ENCODE measurements around the gene MS4A10. TPM values are rescaled to one million over a fixed set of nuclear protein-coding genes. Genes with fewer than 3 reads are reported as not detected.

MS4A10 gene
- total and polyA plus RNA-seq, 9 of the 15 experiments (the other 6 are each of a cell fraction or from before 2014, with no cell fraction given) = not detected

DNA sequence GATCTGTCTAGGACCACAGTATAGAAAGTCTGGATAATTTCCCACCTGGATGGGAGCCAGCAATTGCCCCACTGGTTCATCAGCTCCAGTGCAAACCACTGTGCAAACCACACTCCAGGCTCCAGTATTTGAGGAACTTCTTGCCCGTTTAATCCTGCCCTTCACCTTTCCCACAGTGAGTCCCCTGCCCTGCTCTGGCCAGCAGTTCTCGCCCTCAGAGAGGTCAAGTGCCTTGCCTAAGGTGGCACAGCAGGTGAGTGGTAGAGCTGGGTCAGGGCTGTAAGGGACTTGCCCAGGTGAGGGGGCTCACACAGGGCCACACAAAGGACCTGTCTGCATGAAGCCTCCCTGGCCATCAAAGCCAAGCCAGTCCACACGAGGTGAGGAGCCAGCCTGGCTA lies 24.1 kb downstream of the MS4A10 start:
- peaks cover 36 to 63% of the 10 kb centered on the region in 2 experiments; a peak in 4 of 5 replicates for H3K27me3 ChIP-seq (ENCODE audit: control insufficient read depth in 2 of 2, insufficient read depth in 2 of 2, low read length in 2 of 2)
- no peak overlapping the region for H3K4me2 ChIP-seq (ENCODE audit: insufficient read depth, low read length)
- H2AFZ ChIP-seq (ENCODE audit: low read depth, low read length) = no peak overlapping the region
- no peak overlapping the region for H3K27ac ChIP-seq (ENCODE audit: extremely low read depth, low read depth, low read length)
- TF ChIP-seq BRD9 (IDR thresholded peaks at IDR 0.05; ENCODE audit: low read depth, partially characterized antibody) (no peak), NFIC (IDR thresholded peaks at IDR 0.05) (peak; percentile 50; the same call in 1 of the 2 replicates)
- in situ Hi-C loops (cut with MboI) (no loop called here), intact Hi-C loops (cut with micrococcal nuclease) (no loop called here)
- H3K79me2 ChIP-seq (ENCODE audit: control insufficient read depth, insufficient read depth, low read length) = no peaks in the 10 kb centered on the region
- no peaks in the 10 kb centered on the region for H3K9me1 ChIP-seq (ENCODE audit: control insufficient read depth, insufficient read depth, low read length)
- no TSS peak for BruUV-seq (replicated peaks)
- FAIRE-seq = no peak
- H3K4me1 ChIP-seq (replicated peaks in 1 of 2; ENCODE audit: control insufficient read depth in 2 of 2, insufficient read depth in 2 of 2, low read length in 2 of 2) = no peaks in the 10 kb centered on the region
- ChIA-PET CTCF (ENCODE audit: low intra/inter-chr PET ratio) (no interaction called here), POLR2A (no interaction called here)
- H3K9me3 ChIP-seq (replicated peaks; ENCODE audit: control insufficient read depth, insufficient read depth, low read depth, low read length) = no peaks in the 10 kb centered on the region
- H3K4me3 ChIP-seq = no peak overlapping the region
- no peak for ATAC-seq
- H3K9ac ChIP-seq (ENCODE audit: insufficient read depth in 1 of 2, low read depth in 2 of 2, low read length in 2 of 2) = no peak overlapping the region
- peaks cover 7% of the 10 kb centered on the region; the same call in 1 of the 2 replicates for H4K20me1 ChIP-seq (replicated peaks; ENCODE audit: control insufficient read depth, insufficient read depth, low read length)
- DNase-seq (ENCODE audit: extremely low read depth in 1 of 4, low spot score in 3 of 4) = no peak
- 0% methylated on average over 3 of the region's 3 CpGs for WGBS (ENCODE audit: insufficient coverage, low coverage, missing lambda C conversion rate)
- no peaks in the 10 kb centered on the region for H3K36me3 ChIP-seq (ENCODE audit: control insufficient read depth, insufficient read depth, low read length)

DNA sequence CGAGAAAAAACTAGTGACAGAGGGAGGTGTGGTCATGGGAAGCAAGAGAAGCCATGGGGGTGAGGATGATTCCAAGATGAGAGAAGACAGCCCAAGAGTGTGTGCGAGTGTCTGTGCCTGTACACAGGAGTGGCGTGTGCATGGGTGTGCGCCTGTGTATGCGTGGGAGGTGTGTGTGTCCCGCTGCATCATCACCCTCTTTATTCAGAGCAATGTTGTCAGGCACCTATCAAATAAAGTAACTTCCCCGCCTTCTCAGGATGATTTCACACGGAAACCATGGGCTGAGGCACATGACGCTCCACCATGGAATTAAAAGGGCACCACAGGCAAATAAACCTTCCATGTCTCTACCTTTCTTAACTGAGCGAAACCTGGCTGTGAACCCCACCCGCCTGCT lies 24.6 kb downstream of the MS4A10 start:
- CTCF ChIA-PET (ENCODE audit: low intra/inter-chr PET ratio) = no interaction called here
- Histone ChIP-seq H3K4me1 (replicated peaks in 1 of 2; ENCODE audit: control insufficient read depth in 2 of 2, insufficient read depth in 2 of 2, low read length in 2 of 2) (no peaks in the 10 kb centered on the region), H3K9me3 (replicated peaks; ENCODE audit: control insufficient read depth, insufficient read depth, low read depth, low read length) (no peaks in the 10 kb centered on the region), H3K9ac (ENCODE audit: insufficient read depth in 1 of 2, low read depth in 2 of 2, low read length in 2 of 2) (no peak overlapping the region), H3K27me3 (ENCODE audit: control insufficient read depth in 2 of 2, insufficient read depth in 2 of 2, low read length in 2 of 2) (peaks cover 36 to 63% of the 10 kb centered on the region in 2 experiments; a peak in 4 of 5 replicates), H4K20me1 (replicated peaks; ENCODE audit: control insufficient read depth, insufficient read depth, low read length) (peaks cover 7% of the 10 kb centered on the region; the same call in 1 of the 2 replicates), H3K9me1 (ENCODE audit: control insufficient read depth, insufficient read depth, low read length) (no peaks in the 10 kb centered on the region), H3K4me3 (no peak overlapping the region), H2AFZ (ENCODE audit: low read depth, low read length) (no peak overlapping the region), H3K27ac (ENCODE audit: extremely low read depth, low read depth, low read length) (no peak overlapping the region), H3K36me3 (ENCODE audit: control insufficient read depth, insufficient read depth, low read length) (no peaks in the 10 kb centered on the region), H3K79me2 (ENCODE audit: control insufficient read depth, insufficient read depth, low read length) (no peaks in the 10 kb centered on the region), H3K4me2 (ENCODE audit: insufficient read depth, low read length) (no peak overlapping the region)
- BruUV-seq (replicated peaks) = no TSS peak
- no peak for DNase-seq (ENCODE audit: extremely low read depth in 1 of 4, low spot score in 3 of 4)
- whole genome bisulfite sequencing (ENCODE audit: insufficient coverage, low coverage, missing lambda C conversion rate) = 2% methylated on average over 11 of the region's 11 CpGs
- POLR2A ChIA-PET = no interaction called here
- intact Hi-C loops (cut with micrococcal nuclease) (no loop called here), in situ Hi-C loops (cut with MboI) (no loop called here)
- no peak for TF ChIP-seq RBM22 (IDR thresholded peaks at IDR 0.05; ENCODE audit: low read depth, low read length, poor library complexity, severe bottlenecking)
- TF ChIP-seq, protein P1, sequence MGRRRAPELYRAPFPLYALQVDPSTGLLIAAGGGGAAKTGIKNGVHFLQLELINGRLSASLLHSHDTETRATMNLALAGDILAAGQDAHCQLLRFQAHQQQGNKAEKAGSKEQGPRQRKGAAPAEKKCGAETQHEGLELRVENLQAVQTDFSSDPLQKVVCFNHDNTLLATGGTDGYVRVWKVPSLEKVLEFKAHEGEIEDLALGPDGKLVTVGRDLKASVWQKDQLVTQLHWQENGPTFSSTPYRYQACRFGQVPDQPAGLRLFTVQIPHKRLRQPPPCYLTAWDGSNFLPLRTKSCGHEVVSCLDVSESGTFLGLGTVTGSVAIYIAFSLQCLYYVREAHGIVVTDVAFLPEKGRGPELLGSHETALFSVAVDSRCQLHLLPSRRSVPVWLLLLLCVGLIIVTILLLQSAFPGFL (CRISPR knock-in tag; IDR thresholded peaks at IDR 0.05) = no peak
- TF ChIP-seq YY1 (IDR thresholded peaks at IDR 0.05; ENCODE audit: borderline replicate concordance in 1 of 3, control insufficient read depth in 1 of 3, extremely low read depth in 1 of 3, insufficient read depth in 3 of 3, insufficient read length in 1 of 3, insufficient replicate concordance in 2 of 3, low read depth in 1 of 3, low read length in 2 of 3) = no peak
- TF ChIP-seq, protein P2, sequence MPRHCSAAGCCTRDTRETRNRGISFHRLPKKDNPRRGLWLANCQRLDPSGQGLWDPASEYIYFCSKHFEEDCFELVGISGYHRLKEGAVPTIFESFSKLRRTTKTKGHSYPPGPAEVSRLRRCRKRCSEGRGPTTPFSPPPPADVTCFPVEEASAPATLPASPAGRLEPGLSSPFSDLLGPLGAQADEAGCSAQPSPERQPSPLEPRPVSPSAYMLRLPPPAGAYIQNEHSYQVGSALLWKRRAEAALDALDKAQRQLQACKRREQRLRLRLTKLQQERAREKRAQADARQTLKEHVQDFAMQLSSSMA (CRISPR knock-in tag; IDR thresholded peaks at IDR 0.05) = no peak
- no peak for ATAC-seq
- no peak for FAIRE-seq
